WERI-Rb-1 (cell line): ENCODE measurements around the gene KLF13.

Experiments
- DNase-seq: peaks from one replicate; pipeline ENCODE4 v3.0.0-alpha.2; 2020
- H3K27ac ChIP-seq: fragments of 250-450 bp; sonication (Bioruptor Pico); 2 replicates; pipeline ENCODE4 v1.5.1; 2020; ENCODE audit warnings: mild to moderate bottlenecking, moderate library complexity
- H3K27me3 ChIP-seq: fragments of 250-450 bp; sonication (Bioruptor Pico); 2 replicates; pipeline ENCODE4 v1.5.1; 2021; ENCODE audit warnings: mild to moderate bottlenecking, low read depth, moderate library complexity; ENCODE audit not compliant: insufficient read depth, severe bottlenecking
- H3K36me3 ChIP-seq: fragments of 250-450 bp; sonication (Bioruptor Pico); 2 replicates; pipeline ENCODE4 v1.5.1; 2020; ENCODE audit warnings: mild to moderate bottlenecking, moderate library complexity
- H3K4me3 ChIP-seq: 2 replicates; pipeline ENCODE4 v1.5.1; 2011; ENCODE audit warnings: low read depth, mild to moderate bottlenecking, control low read depth, low read length
- H3K9me3 ChIP-seq: fragments of 250-450 bp; sonication (Bioruptor Pico); 2 replicates; pipeline ENCODE4 v1.5.1; 2021; ENCODE audit warnings: mild to moderate bottlenecking, moderate library complexity; ENCODE audit not compliant: severe bottlenecking
- CTCF ChIP-seq: IDR thresholded peaks from 2 replicates; pipeline ENCODE4 v1.5.1; 2011; ENCODE audit warnings: low read depth, mild to moderate bottlenecking, control low read depth, inconsistent platforms, low read length

Gene KLF13

DNA sequence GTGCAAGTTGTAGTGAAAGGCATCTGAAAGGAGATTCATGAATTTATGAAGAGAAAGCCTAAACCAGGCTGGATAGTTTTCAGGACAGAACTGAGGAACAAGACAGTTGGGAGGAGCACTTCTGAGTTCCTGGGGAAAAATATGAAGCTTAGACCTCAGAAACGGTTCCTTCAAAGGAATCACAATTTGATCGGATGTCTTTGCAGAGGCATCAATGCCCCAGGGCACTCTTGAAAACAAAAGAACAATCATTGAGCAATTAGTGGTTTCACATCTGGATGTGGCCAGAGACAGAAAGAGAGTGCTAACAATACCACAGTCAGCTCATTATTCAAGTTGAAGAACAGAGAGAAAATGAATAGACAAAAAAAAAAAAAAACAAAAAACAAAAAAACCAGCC, 86.2 kb downstream of the KLF13 start:
- DNase-seq = no peak
- no peak overlapping the region for H3K4me3 ChIP-seq
- H3K27ac ChIP-seq = no peak overlapping the region
- no peak for TF ChIP-seq CTCF
- H3K36me3 ChIP-seq = no peaks in the 10 kb centered on the region
- H3K9me3 ChIP-seq = peaks cover 10% of the 10 kb centered on the region
- no peaks in the 10 kb centered on the region for H3K27me3 ChIP-seq

- H3K4me3 ChIP-seq = no peak overlapping the region
- DNase-seq = no peak
- H3K27me3 ChIP-seq = no peaks in the 10 kb centered on the region
- TF ChIP-seq CTCF = no peak
- no peaks in the 10 kb centered on the region for H3K36me3 ChIP-seq
- peaks cover 3% of the 10 kb centered on the region for H3K9me3 ChIP-seq
- H3K27ac ChIP-seq = no peak overlapping the region
Observed at GRCh38 chr15:31415201-31415600, 88.6 kb downstream of the KLF13 start.

GRCh38 chr15:31419820-31420219, 93.2 kb downstream of the KLF13 start:
- TF ChIP-seq CTCF = no peak
- Histone ChIP-seq H3K9me3 (peaks cover 5% of the 10 kb centered on the region), H3K27me3 (no peaks in the 10 kb centered on the region)

DNA sequence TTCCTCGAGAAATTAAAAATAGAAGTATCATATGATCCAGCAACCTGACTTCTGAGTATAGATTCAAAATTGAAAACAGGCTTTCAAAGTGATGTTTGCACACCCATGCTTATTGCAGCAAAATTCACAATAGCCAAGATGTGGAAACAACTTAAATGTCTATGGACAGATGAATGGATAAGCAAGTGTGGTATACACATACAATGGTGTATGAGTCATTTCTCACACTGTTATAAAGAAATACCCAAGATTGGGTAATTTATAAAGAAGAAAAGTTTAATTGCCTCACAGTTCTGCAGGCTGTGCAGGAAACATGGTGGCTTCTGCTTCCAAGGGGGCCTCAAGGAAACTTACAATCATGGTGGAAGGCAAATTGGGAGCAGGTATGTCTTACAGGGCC, 100.8 kb downstream of the KLF13 start:
- DNase-seq = no peak
- no peak for TF ChIP-seq CTCF
- no peak overlapping the region for H3K27ac ChIP-seq

More at GRCh38 chr15:31419820-31420219, 93.2 kb downstream of the KLF13 start:
- H3K36me3 ChIP-seq = no peaks in the 10 kb centered on the region
- no peak for DNase-seq
- no peak overlapping the region for H3K27ac ChIP-seq
- no peak overlapping the region for H3K4me3 ChIP-seq

More for the DNA sequence above, 100.8 kb downstream of the KLF13 start:
- H3K36me3 ChIP-seq = no peaks in the 10 kb centered on the region
- no peaks in the 10 kb centered on the region for H3K27me3 ChIP-seq
- H3K4me3 ChIP-seq = no peak overlapping the region
- no peaks in the 10 kb centered on the region for H3K9me3 ChIP-seq
